DOHH2 (cell line): ENCODE measurements around the gene CAMK2D.

Experiments used
- CTCF ChIP-seq: fragments of 200-600 bp; sonication (generic); IDR thresholded peaks from one replicate; pipeline ENCODE4 v1.5.1; 2014; ENCODE audit warnings: antibody characterized with exemption, mild to moderate bottlenecking, low read depth, low read length; ENCODE audit not compliant: poor library complexity, severe bottlenecking
- EZH2phosphoT487 ChIP-seq: fragments of 200-600 bp; sonication (generic); IDR thresholded peaks from 2 replicates; pipeline ENCODE4 v1.6.1; 2017; ENCODE audit warnings: borderline replicate concordance, mild to moderate bottlenecking, antibody characterized with exemption, low read length, moderate library complexity, mixed read lengths

GRCh38 chr4:113561092-113561491 is 200.4 kb downstream of the CAMK2D start:
- no peak for TF ChIP-seq CTCF
- no peak for TF ChIP-seq EZH2phosphoT487
